IMR-90 (cell line): ENCODE measurements around the gene HCN3.
A peak's percentile ranks its signal among the peaks of the same experiment; 100 is the strongest.

Source experiments
- CTCF ChIP-seq: conservative IDR thresholded peaks from 2 replicates; pipeline ENCODE4 v1.5.1; 2012; ENCODE audit warnings: mild to moderate bottlenecking, low read depth, low read length, improper control_type of control experiment
- MXI1 ChIP-seq: IDR thresholded peaks from 2 replicates; pipeline ENCODE4 v1.6.1; 2012; ENCODE audit warnings: low read depth, mild to moderate bottlenecking, low read length, moderate library complexity, borderline replicate concordance
- POLR2A ChIP-seq: IDR thresholded peaks from 2 replicates; pipeline ENCODE4 v1.6.1; 2012; ENCODE audit warnings: mild to moderate bottlenecking, low read depth, low read length

DNA sequence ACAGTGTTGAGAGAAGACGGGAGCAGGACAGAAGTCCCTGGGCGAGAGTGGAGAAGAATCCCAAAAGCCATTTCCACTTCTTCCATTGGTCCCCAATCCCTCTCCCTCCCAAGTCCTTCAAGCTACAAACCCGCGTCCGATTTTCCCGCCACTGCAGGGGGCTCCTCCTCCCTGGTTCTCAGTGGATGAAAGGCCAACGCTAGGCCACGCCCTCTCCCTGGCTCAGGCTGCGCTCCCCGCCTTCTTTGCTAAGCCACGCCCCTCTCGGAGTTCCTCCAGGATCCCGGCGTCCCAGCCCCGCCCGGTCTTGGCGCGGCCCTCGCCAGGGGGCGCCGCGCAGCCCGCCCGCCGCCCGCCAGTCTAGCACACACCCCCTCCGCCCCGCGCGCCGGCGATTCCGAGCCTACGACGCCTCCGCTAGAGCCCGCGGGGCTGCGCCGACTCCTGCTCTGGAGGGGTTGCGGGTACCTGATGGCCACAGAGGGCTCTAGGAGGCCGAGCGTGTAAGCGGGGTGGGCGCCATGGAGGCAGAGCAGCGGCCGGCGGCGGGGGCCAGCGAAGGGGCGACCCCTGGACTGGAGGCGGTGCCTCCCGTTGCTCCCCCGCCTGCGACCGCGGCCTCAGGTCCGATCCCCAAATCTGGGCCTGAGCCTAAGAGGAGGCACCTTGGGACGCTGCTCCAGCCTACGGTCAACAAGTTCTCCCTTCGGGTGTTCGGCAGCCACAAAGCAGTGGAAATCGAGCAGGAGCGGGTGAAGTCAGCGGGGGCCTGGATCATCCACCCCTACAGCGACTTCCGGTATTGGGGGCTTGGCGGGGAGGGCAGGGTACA, at the start of gene HCN3:
- TF ChIP-seq CTCF = peak; percentile 78
- TF ChIP-seq MXI1 = peak; percentile 69
- no peak for TF ChIP-seq POLR2A
